ENCODE measurements around the gene THRB. TPM values are rescaled to one million over a fixed set of nuclear protein-coding genes. Genes with fewer than 3 reads are reported as not detected.

Gene THRB

DNA sequence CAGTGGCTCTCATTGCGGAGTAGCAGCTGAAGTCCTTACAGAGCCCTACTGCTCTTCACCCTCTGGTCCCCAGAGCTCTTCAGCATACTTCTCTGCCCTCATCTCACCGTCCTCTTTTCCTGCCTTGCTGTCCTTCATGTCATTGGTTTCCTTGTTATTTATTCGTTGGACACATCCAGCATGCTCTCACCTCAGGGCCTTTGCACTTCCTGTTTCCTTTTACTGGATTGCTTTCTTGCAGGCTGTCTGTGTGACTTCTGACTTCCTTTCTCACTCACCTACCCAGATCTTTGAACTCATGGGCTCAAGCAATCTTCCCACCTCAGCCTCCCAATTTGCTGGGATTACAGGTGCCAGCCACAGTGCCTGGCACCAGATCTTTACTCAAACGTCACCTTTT lies 422.5 kb downstream of the THRB start:
- Histone ChIP-seq H3K18ac (ENCODE audit: low read length) (no peak overlapping the region), H3K9me3 (replicated peaks in 1 of 2; ENCODE audit: control insufficient read depth in 2 of 2, insufficient read depth in 1 of 2, low read depth in 1 of 2, low read length in 2 of 2) (no peaks in the 10 kb centered on the region), H3K23ac (ENCODE audit: low read depth, low read length, poor library complexity) (no peak overlapping the region), H2BK12ac (ENCODE audit: low read length) (no peak overlapping the region), H3K4ac (ENCODE audit: low read length) (no peak overlapping the region), H3K14ac (ENCODE audit: low read length) (no peak overlapping the region), H3K36me3 (replicated peaks in 1 of 2; ENCODE audit: control insufficient read depth in 2 of 2, insufficient read depth in 2 of 2, low read length in 2 of 2) (no peaks in the 10 kb centered on the region), H2AK5ac (ENCODE audit: low read depth, low read length) (no peak overlapping the region), H3K4me1 (ENCODE audit: control insufficient read depth in 2 of 2, insufficient read depth in 1 of 2, low read depth in 1 of 2, low read length in 2 of 2) (no peaks in the 10 kb centered on the region), H3K9ac (ENCODE audit: low read depth, low read length, poor library complexity) (no peak overlapping the region), H3K4me2 (ENCODE audit: insufficient read depth, low read length, poor library complexity, severe bottlenecking) (no peak overlapping the region), H4K8ac (ENCODE audit: low read depth, low read length) (no peak overlapping the region), H2BK5ac (ENCODE audit: low read length) (no peak overlapping the region), H2BK120ac (ENCODE audit: low read depth, low read length) (no peak overlapping the region), H3K27ac (replicated peaks; ENCODE audit: low read length) (no peak overlapping the region), H4K91ac (ENCODE audit: low read depth, low read length, poor library complexity) (no peak overlapping the region), H3K27me3 (ENCODE audit: control insufficient read depth in 3 of 3, insufficient read depth in 3 of 3, low read depth in 1 of 3, low read length in 3 of 3) (no peaks in the 10 kb centered on the region), H3K4me3 (ENCODE audit: low read length in 2 of 2) (no peak overlapping the region), H3K79me1 (ENCODE audit: low read depth, low read length) (no peaks in the 10 kb centered on the region), H2BK15ac (ENCODE audit: low read length) (no peak overlapping the region), H2AFZ (ENCODE audit: low read length) (no peak overlapping the region)
- WGBS, 2 donors (ENCODE audit: extremely low coverage in 2 of 2, insufficient read length in 2 of 2, insufficient replicate concordance in 1 of 2) = no CpG with 5 or more reads among the region's 4 CpGs
- DNase-seq (ENCODE audit: low spot score) = no peak

DNA sequence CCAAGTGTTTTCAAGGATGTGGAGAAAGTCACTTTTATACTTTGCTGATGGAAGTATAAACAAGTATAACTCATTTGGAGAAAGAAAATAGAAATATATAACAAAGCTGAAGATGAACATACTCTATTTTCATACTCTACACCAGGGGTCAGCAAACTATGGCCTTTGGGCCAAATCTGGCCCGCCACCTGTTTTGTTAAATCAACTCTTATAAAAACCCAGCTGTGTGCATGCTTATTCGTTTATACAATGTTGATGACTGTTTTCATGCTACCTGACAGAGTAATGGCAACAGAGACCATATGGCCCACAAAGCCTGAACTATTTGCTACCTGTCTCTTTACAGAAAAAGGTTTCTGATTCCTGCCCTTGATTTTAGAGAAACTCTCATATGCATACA lies 425.6 kb downstream of the THRB start:
- DNase-seq (ENCODE audit: low spot score) = no peak
- WGBS, 2 donors (ENCODE audit: extremely low coverage in 2 of 2, insufficient read length in 2 of 2, insufficient replicate concordance in 1 of 2) = no CpG with 5 or more reads among the region's 2 CpGs

DNA sequence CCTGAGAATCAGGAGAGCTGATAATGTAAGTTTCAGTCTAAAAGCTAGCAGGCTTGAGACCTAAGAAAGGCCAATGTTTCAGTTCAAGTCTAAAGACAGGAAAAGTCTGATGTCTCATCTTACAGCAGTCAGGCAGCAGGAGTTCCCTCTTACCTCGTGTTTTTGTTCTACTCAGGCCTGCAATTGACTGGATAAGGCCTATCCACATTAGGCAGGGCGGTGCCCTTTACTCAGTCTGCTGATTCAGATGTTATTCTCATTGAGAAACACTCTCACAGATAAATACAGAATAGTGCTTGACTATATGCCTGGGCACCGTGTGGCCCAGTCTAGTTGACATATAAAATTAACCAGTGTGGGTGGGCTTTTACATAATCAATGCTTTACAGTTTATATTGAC lies 427.2 kb downstream of the THRB start:
- Histone ChIP-seq H4K8ac (ENCODE audit: low read depth, low read length) (no peak overlapping the region), H3K23ac (ENCODE audit: low read depth, low read length, poor library complexity) (no peak overlapping the region), H3K18ac (ENCODE audit: low read length) (no peak overlapping the region), H2BK5ac (ENCODE audit: low read length) (no peak overlapping the region), H3K36me3 (replicated peaks in 1 of 2; ENCODE audit: control insufficient read depth in 2 of 2, insufficient read depth in 2 of 2, low read length in 2 of 2) (no peaks in the 10 kb centered on the region), H3K4me1 (ENCODE audit: control insufficient read depth in 2 of 2, insufficient read depth in 1 of 2, low read depth in 1 of 2, low read length in 2 of 2) (no peaks in the 10 kb centered on the region), H3K27ac (replicated peaks; ENCODE audit: low read length) (no peak overlapping the region), H3K27me3 (ENCODE audit: control insufficient read depth in 3 of 3, insufficient read depth in 3 of 3, low read depth in 1 of 3, low read length in 3 of 3) (peaks cover 0 to 3% (median 0%) of the 10 kb centered on the region in 3 experiments), H3K4me2 (ENCODE audit: insufficient read depth, low read length, poor library complexity, severe bottlenecking) (no peak overlapping the region), H3K4ac (ENCODE audit: low read length) (no peak overlapping the region), H4K91ac (ENCODE audit: low read depth, low read length, poor library complexity) (no peak overlapping the region), H3K9me3 (replicated peaks in 1 of 2; ENCODE audit: control insufficient read depth in 2 of 2, insufficient read depth in 1 of 2, low read depth in 1 of 2, low read length in 2 of 2) (no peaks in the 10 kb centered on the region), H3K9ac (ENCODE audit: low read depth, low read length, poor library complexity) (no peak overlapping the region), H2BK120ac (ENCODE audit: low read depth, low read length) (no peak overlapping the region), H2BK12ac (ENCODE audit: low read length) (no peak overlapping the region), H3K79me1 (ENCODE audit: low read depth, low read length) (no peaks in the 10 kb centered on the region), H2AFZ (ENCODE audit: low read length) (no peak overlapping the region), H2AK5ac (ENCODE audit: low read depth, low read length) (no peak overlapping the region), H3K14ac (ENCODE audit: low read length) (no peak overlapping the region), H3K4me3 (ENCODE audit: low read length in 2 of 2) (no peak overlapping the region), H2BK15ac (ENCODE audit: low read length) (no peak overlapping the region)
- no peak for DNase-seq (ENCODE audit: low spot score)
- no CpG with 5 or more reads among the region's 3 CpGs for WGBS, 2 donors (ENCODE audit: extremely low coverage in 2 of 2, insufficient read length in 2 of 2, insufficient replicate concordance in 1 of 2)

More for the DNA sequence above, 425.6 kb downstream of the THRB start:
- Histone ChIP-seq H3K4me2 (ENCODE audit: insufficient read depth, low read length, poor library complexity, severe bottlenecking) (no peak overlapping the region), H2AK5ac (ENCODE audit: low read depth, low read length) (no peak overlapping the region), H3K36me3 (replicated peaks in 1 of 2; ENCODE audit: control insufficient read depth in 2 of 2, insufficient read depth in 2 of 2, low read length in 2 of 2) (no peaks in the 10 kb centered on the region), H3K4me1 (ENCODE audit: control insufficient read depth in 2 of 2, insufficient read depth in 1 of 2, low read depth in 1 of 2, low read length in 2 of 2) (no peaks in the 10 kb centered on the region), H3K27me3 (ENCODE audit: control insufficient read depth in 3 of 3, insufficient read depth in 3 of 3, low read depth in 1 of 3, low read length in 3 of 3) (peaks cover 0 to 3% (median 0%) of the 10 kb centered on the region in 3 experiments), H3K79me1 (ENCODE audit: low read depth, low read length) (no peaks in the 10 kb centered on the region), H2BK120ac (ENCODE audit: low read depth, low read length) (no peak overlapping the region), H2BK5ac (ENCODE audit: low read length) (no peak overlapping the region), H3K23ac (ENCODE audit: low read depth, low read length, poor library complexity) (no peak overlapping the region), H3K14ac (ENCODE audit: low read length) (no peak overlapping the region), H4K91ac (ENCODE audit: low read depth, low read length, poor library complexity) (no peak overlapping the region), H2BK12ac (ENCODE audit: low read length) (no peak overlapping the region), H3K18ac (ENCODE audit: low read length) (no peak overlapping the region), H2BK15ac (ENCODE audit: low read length) (no peak overlapping the region), H3K9ac (ENCODE audit: low read depth, low read length, poor library complexity) (no peak overlapping the region), H2AFZ (ENCODE audit: low read length) (no peak overlapping the region), H3K27ac (replicated peaks; ENCODE audit: low read length) (no peak overlapping the region), H3K4ac (ENCODE audit: low read length) (no peak overlapping the region), H3K4me3 (ENCODE audit: low read length in 2 of 2) (no peak overlapping the region), H3K9me3 (replicated peaks in 1 of 2; ENCODE audit: control insufficient read depth in 2 of 2, insufficient read depth in 1 of 2, low read depth in 1 of 2, low read length in 2 of 2) (no peaks in the 10 kb centered on the region), H4K8ac (ENCODE audit: low read depth, low read length) (no peak overlapping the region)

Small RNA genes within 50 kb of the gene (small RNA-seq; reads per million reads assigned to genes)
- not detected for gene MIR4792 (ENCODE audit: insufficient read depth)
